Keratinocyte (primary cell): ENCODE results near the gene SATB2.

ENCODE experiments used
- EZH2 ChIP-seq: IDR thresholded peaks from one replicate; pipeline ENCODE4 v1.6.1; 2012; ENCODE audit warnings: inconsistent platforms, mild to moderate bottlenecking, low read length, moderate library complexity
- TF ChIP-seq, protein P1 (sequence below), 3 experiments: IDR thresholded peaks in 1 of 3; conservative IDR thresholded peaks in 1 of 3; optimal IDR thresholded peaks in 1 of 3; 2 replicates in 2 of 3; 3 replicates in 1 of 3; pipeline versions ENCODE3 to v1.5.1; 2011; ENCODE audit warnings: low read length in 3 of 3, mild to moderate bottlenecking in 3 of 3, moderate library complexity in 2 of 3, control low read depth in 1 of 3, inconsistent platforms in 1 of 3; ENCODE audit not compliant: insufficient read depth in 2 of 3; ENCODE audit errors: extremely low read depth in 1 of 3

GRCh38 chr2:199414465-199414864, 43.3 kb downstream of the SATB2 start:
- TF ChIP-seq, protein P1, sequence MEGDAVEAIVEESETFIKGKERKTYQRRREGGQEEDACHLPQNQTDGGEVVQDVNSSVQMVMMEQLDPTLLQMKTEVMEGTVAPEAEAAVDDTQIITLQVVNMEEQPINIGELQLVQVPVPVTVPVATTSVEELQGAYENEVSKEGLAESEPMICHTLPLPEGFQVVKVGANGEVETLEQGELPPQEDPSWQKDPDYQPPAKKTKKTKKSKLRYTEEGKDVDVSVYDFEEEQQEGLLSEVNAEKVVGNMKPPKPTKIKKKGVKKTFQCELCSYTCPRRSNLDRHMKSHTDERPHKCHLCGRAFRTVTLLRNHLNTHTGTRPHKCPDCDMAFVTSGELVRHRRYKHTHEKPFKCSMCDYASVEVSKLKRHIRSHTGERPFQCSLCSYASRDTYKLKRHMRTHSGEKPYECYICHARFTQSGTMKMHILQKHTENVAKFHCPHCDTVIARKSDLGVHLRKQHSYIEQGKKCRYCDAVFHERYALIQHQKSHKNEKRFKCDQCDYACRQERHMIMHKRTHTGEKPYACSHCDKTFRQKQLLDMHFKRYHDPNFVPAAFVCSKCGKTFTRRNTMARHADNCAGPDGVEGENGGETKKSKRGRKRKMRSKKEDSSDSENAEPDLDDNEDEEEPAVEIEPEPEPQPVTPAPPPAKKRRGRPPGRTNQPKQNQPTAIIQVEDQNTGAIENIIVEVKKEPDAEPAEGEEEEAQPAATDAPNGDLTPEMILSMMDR (optimal IDR thresholded peaks at IDR 0.05 in 1 of 3, IDR thresholded peaks at IDR 0.05 in 1 of 3, conservative IDR thresholded peaks at IDR 0.05 in 1 of 3; ENCODE audit: extremely low read depth in 1 of 3, insufficient read depth in 2 of 3, low read length in 3 of 3), result no peak
- no peak for TF ChIP-seq EZH2
